Measurements from ENCODE around the gene ZACN.

DNA sequence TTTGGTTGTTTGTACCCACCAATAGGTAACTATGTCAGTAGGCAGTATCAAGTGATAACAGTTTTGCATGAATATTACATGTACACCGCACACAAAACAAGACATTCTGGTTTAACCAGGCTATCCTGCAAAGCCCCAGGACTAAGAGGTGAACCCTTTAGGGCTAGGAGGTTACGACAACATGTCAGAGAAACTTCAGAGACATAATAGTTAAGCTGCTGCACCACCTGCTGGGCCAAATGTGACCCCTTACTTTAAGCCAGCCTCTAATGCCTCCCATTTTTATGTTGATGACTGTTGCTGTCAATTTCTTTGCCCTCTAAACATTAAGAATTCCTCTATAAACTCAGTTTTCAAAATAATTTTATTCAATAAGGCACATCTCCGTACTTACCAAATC is 22.1 kb upstream of the ZACN start:
- TF ChIP-seq, protein P1, sequence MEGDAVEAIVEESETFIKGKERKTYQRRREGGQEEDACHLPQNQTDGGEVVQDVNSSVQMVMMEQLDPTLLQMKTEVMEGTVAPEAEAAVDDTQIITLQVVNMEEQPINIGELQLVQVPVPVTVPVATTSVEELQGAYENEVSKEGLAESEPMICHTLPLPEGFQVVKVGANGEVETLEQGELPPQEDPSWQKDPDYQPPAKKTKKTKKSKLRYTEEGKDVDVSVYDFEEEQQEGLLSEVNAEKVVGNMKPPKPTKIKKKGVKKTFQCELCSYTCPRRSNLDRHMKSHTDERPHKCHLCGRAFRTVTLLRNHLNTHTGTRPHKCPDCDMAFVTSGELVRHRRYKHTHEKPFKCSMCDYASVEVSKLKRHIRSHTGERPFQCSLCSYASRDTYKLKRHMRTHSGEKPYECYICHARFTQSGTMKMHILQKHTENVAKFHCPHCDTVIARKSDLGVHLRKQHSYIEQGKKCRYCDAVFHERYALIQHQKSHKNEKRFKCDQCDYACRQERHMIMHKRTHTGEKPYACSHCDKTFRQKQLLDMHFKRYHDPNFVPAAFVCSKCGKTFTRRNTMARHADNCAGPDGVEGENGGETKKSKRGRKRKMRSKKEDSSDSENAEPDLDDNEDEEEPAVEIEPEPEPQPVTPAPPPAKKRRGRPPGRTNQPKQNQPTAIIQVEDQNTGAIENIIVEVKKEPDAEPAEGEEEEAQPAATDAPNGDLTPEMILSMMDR (IDR thresholded peaks at IDR 0.05), result no peak
- TF ChIP-seq POLR2A (IDR thresholded peaks at IDR 0.05), result no peak
